Measurements from ENCODE around the gene TMPRSS7.

TMPRSS7 gene

GRCh38 chr3:112087746-112088145, 53.2 kb downstream of the TMPRSS7 start:
- Histone ChIP-seq H3K4me2 (no peak overlapping the region), H3K27me3 (peaks cover 40 to 65% (median 52%) of the 10 kb centered on the region in 11 experiments), H3K9ac (no peak overlapping the region), H3K4me3 (no peak overlapping the region), H3K27ac (no peak overlapping the region), H3K9me3 (replicated peaks in 1 of 11) (peaks cover 0 to 19% (median 11%) of the 10 kb centered on the region in 11 experiments; a peak in 13 of 22 replicates), H4K20me1 (0 out of 22 replicates have a peak, but pooled peaks cover 0 to 10% (median 0%) of the 10 kb centered on the region in 11 experiments), H3K4me1 (peaks cover 23 to 37% (median 29%) of the 10 kb centered on the region in 10 experiments), H3K36me3 (no peaks in the 10 kb centered on the region)
- no peak for TF ChIP-seq Cebpa-rat (IDR thresholded peaks at IDR 0.05)

- Histone ChIP-seq H3K4me1 (peaks cover 31 to 44% (median 36%) of the 10 kb centered on the region in 10 experiments), H3K27me3 (peaks cover 40 to 66% (median 52%) of the 10 kb centered on the region in 11 experiments), H3K4me2 (no peak overlapping the region), H3K9me3 (replicated peaks in 1 of 11) (peaks cover 0 to 19% (median 11%) of the 10 kb centered on the region in 11 experiments; a peak in 13 of 22 replicates), H3K27ac (no peak overlapping the region), H3K4me3 (no peak overlapping the region), H4K20me1 (0 out of 22 replicates have a peak, but pooled peaks cover 0 to 10% (median 0%) of the 10 kb centered on the region in 11 experiments), H3K9ac (no peak overlapping the region), H3K36me3 (no peaks in the 10 kb centered on the region)
- no peak for TF ChIP-seq Cebpa-rat (IDR thresholded peaks at IDR 0.05)
Observed at GRCh38 chr3:112088944-112089343, 54.4 kb downstream of the TMPRSS7 start.

- Histone ChIP-seq H3K9ac (no peak overlapping the region), H3K4me2 (peak overlapping the region; percentile 43 to 77 (median 72)), H3K27me3 (peaks cover 33 to 54% (median 42%) of the 10 kb centered on the region in 11 experiments), H3K36me3 (no peaks in the 10 kb centered on the region), H3K27ac (no peak overlapping the region), H3K4me1 (peaks cover 31 to 44% (median 36%) of the 10 kb centered on the region in 10 experiments), H3K9me3 (replicated peaks in 1 of 11) (peaks cover 6 to 26% (median 17%) of the 10 kb centered on the region in 11 experiments; a peak in 16 of 22 replicates), H4K20me1 (0 out of 22 replicates have a peak, but pooled peaks cover 0 to 10% (median 0%) of the 10 kb centered on the region in 11 experiments), H3K4me3 (no peak overlapping the region)
- TF ChIP-seq Cebpa-rat (IDR thresholded peaks at IDR 0.05): no peak
Observed at GRCh38 chr3:112089956-112090886, 55.7 kb downstream of the TMPRSS7 start.

GRCh38 chr3:112090887-112091586, 56.5 kb downstream of the TMPRSS7 start:
- Histone ChIP-seq H4K20me1 (0 out of 22 replicates have a peak, but pooled peaks cover 0 to 10% (median 0%) of the 10 kb centered on the region in 11 experiments), H3K9ac (no peak overlapping the region), H3K36me3 (no peaks in the 10 kb centered on the region), H3K4me2 (peak overlapping the region; percentile 43 to 77 (median 72)), H3K27ac (no peak overlapping the region), H3K9me3 (replicated peaks in 1 of 11) (peaks cover 6 to 22% (median 15%) of the 10 kb centered on the region in 11 experiments; a peak in 16 of 22 replicates), H3K4me3 (no peak overlapping the region), H3K27me3 (peaks cover 24 to 49% (median 34%) of the 10 kb centered on the region in 11 experiments), H3K4me1 (peaks cover 31 to 43% (median 36%) of the 10 kb centered on the region in 10 experiments)
- TF ChIP-seq Cebpa-rat (IDR thresholded peaks at IDR 0.05): no peak

- H3K36me3 ChIP-seq: no peaks in the 10 kb centered on the region
- H3K9me3 ChIP-seq (replicated peaks in 1 of 11): peaks cover 6 to 29% (median 13%) of the 10 kb centered on the region in 11 experiments; a peak in 18 of 22 replicates
- 0 out of 22 replicates have a peak, but pooled peaks cover 0 to 10% (median 0%) of the 10 kb centered on the region in 11 experiments for H4K20me1 ChIP-seq
- H3K27ac ChIP-seq: peak overlapping the region in 7 of 11 experiments; percentile 21 to 49 (median 33); a peak in 11 of 22 replicates
- H3K4me2 ChIP-seq: peak overlapping the region; percentile 56 to 82 (median 73)
- peaks cover 8 to 35% (median 18%) of the 10 kb centered on the region in 11 experiments for H3K27me3 ChIP-seq
- no peak overlapping the region for H3K4me3 ChIP-seq
- peak overlapping the region in 3 of 11 experiments; percentile 11 to 16 (median 13); a peak in 1 of 22 replicates for H3K9ac ChIP-seq
- TF ChIP-seq Cebpa-rat (IDR thresholded peaks at IDR 0.05): no peak
- H3K4me1 ChIP-seq: peaks cover 31 to 38% (median 35%) of the 10 kb centered on the region in 10 experiments
Observed at GRCh38 chr3:112092496-112093179, 58.1 kb downstream of the TMPRSS7 start.

GRCh38 chr3:112093180-112093522, 58.6 kb downstream of the TMPRSS7 start:
- H3K27me3 ChIP-seq: peaks cover 3 to 30% (median 13%) of the 10 kb centered on the region in 11 experiments; a peak in 20 of 22 replicates
- no peak overlapping the region for H3K4me3 ChIP-seq
- H3K27ac ChIP-seq: peak overlapping the region in 6 of 11 experiments; percentile 21 to 49 (median 38); a peak in 9 of 22 replicates
- peaks cover 6 to 34% (median 18%) of the 10 kb centered on the region in 11 experiments; a peak in 19 of 22 replicates for H3K9me3 ChIP-seq (replicated peaks in 1 of 11)
- H3K9ac ChIP-seq: 0 out of 22 replicates have a peak overlapping the region, but pooled peaks of 1 of the 11 experiments have one; percentile 11
- no peak for TF ChIP-seq Cebpa-rat (IDR thresholded peaks at IDR 0.05)
- peak overlapping the region; percentile 56 to 82 (median 73) for H3K4me2 ChIP-seq
- no peaks in the 10 kb centered on the region for H3K36me3 ChIP-seq
- peaks cover 31 to 38% (median 35%) of the 10 kb centered on the region in 10 experiments for H3K4me1 ChIP-seq
- H4K20me1 ChIP-seq: 0 out of 22 replicates have a peak, but pooled peaks cover 0 to 10% (median 0%) of the 10 kb centered on the region in 11 experiments

GRCh38 chr3:112095731-112096130, 61.2 kb downstream of the TMPRSS7 start:
- H3K9ac ChIP-seq: no peak overlapping the region
- peaks cover 6 to 54% (median 44%) of the 10 kb centered on the region in 11 experiments; a peak in 19 of 22 replicates for H3K9me3 ChIP-seq (replicated peaks in 1 of 11)
- peaks cover 23 to 35% (median 27%) of the 10 kb centered on the region in 10 experiments for H3K4me1 ChIP-seq
- 0 out of 22 replicates have a peak, but pooled peaks cover 0 to under 1% (median 0%) of the 10 kb centered on the region in 11 experiments for H4K20me1 ChIP-seq
- H3K27ac ChIP-seq: no peak overlapping the region
- no peaks in the 10 kb centered on the region for H3K36me3 ChIP-seq
- no peak for TF ChIP-seq Cebpa-rat (IDR thresholded peaks at IDR 0.05)
- H3K4me3 ChIP-seq: no peak overlapping the region
- H3K4me2 ChIP-seq: no peak overlapping the region
- H3K27me3 ChIP-seq: peaks cover 0 to 9% (median 0%) of the 10 kb centered on the region in 11 experiments; a peak in 1 of 22 replicates

GRCh38 chr3:112096176-112096575, 61.6 kb downstream of the TMPRSS7 start:
- peaks cover 0 to 9% (median 0%) of the 10 kb centered on the region in 11 experiments; a peak in 1 of 22 replicates for H3K27me3 ChIP-seq
- no peak for TF ChIP-seq Cebpa-rat (IDR thresholded peaks at IDR 0.05)
- no peak overlapping the region for H3K27ac ChIP-seq
- no peak overlapping the region for H3K4me3 ChIP-seq
- peaks cover 6 to 54% (median 44%) of the 10 kb centered on the region in 11 experiments; a peak in 19 of 22 replicates for H3K9me3 ChIP-seq (replicated peaks in 1 of 11)
- H3K36me3 ChIP-seq: no peaks in the 10 kb centered on the region
- no peak overlapping the region for H3K9ac ChIP-seq
- H3K4me1 ChIP-seq: peaks cover 19 to 31% (median 23%) of the 10 kb centered on the region in 10 experiments
- H3K4me2 ChIP-seq: no peak overlapping the region
- no peaks in the 10 kb centered on the region for H4K20me1 ChIP-seq

Measured in BLaER1 treated with 17β-estradiol and CSF1 and Interleukin-3, amounts not matched to agents 10 nM and 100 nM (cell line).